HFFc6 (cell line): ENCODE measurements around the gene MAN1A1. TPM values are rescaled to one million over a fixed set of nuclear protein-coding genes. Genes with fewer than 3 reads are reported as not detected.

Experiments used
- DNase-seq: peaks from one replicate; pipeline ENCODE4 v3.0.0-alpha.2; 2018
- H3K27ac Mint-ChIP-seq: 2 replicates; pipeline ENCODE4 v1.8.0; 2020; ENCODE audit warnings: mild to moderate bottlenecking, mixed read lengths
- H3K27me3 Mint-ChIP-seq: 2 replicates; pipeline ENCODE4 v1.8.0; 2021; ENCODE audit warnings: mild to moderate bottlenecking, moderate library complexity, mixed read lengths; ENCODE audit not compliant: insufficient read depth
- H3K36me3 Mint-ChIP-seq: 2 replicates; pipeline ENCODE4 v1.8.0; 2021; ENCODE audit warnings: low read depth, mixed read lengths
- H3K4me1 Mint-ChIP-seq: 2 replicates; pipeline ENCODE4 v1.8.0; 2020; ENCODE audit warnings: low read depth, mixed read lengths
- H3K4me3 Mint-ChIP-seq: 2 replicates; pipeline ENCODE4 v1.8.0; 2020; ENCODE audit warnings: mild to moderate bottlenecking, moderate library complexity, mixed read lengths
- H3K9me3 Mint-ChIP-seq: 2 replicates; pipeline ENCODE4 v1.8.0; 2020; ENCODE audit warnings: mild to moderate bottlenecking, mixed read lengths
- total RNA-seq, 6 experiments: library from RNA; stranded (reverse); fragmentation: NEBNext Ultra II Directional; extraction: Animal tissue kit (Norgen Biotek cat#: 25700); gene quantifications; 2 replicates in 1 of 6; 3 replicates in 5 of 6; pipeline ENCODE4 v1.2.3, GENCODE V29; 2021
- TF ChIP-seq, protein P1 (sequence below): fragments of 200-600 bp; sonication (generic); IDR thresholded peaks from 2 replicates; pipeline ENCODE4 v1.5.0; 2021; ENCODE audit warnings: antibody characterized with exemption, mild to moderate bottlenecking

MAN1A1 gene
- total RNA-seq, 6 experiments from 2014 or later = 0.12 to 0.64 (median 0.16) TPM

DNA sequence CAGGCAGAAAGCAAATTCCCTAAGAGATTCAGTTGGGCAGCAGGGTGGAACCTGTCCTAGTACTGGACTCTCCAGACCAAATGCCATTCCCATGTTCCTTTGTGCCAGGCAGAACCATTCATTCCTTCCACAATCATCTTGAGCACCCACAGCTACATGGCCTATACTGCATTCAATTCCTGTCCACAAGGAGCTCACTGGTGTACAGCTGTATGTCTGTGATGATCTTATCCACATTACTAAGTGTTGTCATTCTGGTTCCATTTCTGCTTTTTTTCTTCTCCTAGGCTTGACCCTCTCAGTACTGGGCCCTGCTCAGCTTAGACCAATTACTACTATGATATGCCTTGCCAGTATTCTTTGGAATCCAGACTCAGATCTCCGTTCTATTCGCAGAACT lies 27.5 kb downstream of the MAN1A1 start:
- DNase-seq = no peak
- Mint-ChIP-seq H3K27me3 (peaks cover 1% of the 10 kb centered on the region), H3K27ac (no peak overlapping the region), H3K36me3 (no peaks in the 10 kb centered on the region), H3K4me3 (no peak overlapping the region), H3K9me3 (no peaks in the 10 kb centered on the region; the same call in 1 of the 2 replicates), H3K4me1 (no peaks in the 10 kb centered on the region)
- TF ChIP-seq, protein P1, sequence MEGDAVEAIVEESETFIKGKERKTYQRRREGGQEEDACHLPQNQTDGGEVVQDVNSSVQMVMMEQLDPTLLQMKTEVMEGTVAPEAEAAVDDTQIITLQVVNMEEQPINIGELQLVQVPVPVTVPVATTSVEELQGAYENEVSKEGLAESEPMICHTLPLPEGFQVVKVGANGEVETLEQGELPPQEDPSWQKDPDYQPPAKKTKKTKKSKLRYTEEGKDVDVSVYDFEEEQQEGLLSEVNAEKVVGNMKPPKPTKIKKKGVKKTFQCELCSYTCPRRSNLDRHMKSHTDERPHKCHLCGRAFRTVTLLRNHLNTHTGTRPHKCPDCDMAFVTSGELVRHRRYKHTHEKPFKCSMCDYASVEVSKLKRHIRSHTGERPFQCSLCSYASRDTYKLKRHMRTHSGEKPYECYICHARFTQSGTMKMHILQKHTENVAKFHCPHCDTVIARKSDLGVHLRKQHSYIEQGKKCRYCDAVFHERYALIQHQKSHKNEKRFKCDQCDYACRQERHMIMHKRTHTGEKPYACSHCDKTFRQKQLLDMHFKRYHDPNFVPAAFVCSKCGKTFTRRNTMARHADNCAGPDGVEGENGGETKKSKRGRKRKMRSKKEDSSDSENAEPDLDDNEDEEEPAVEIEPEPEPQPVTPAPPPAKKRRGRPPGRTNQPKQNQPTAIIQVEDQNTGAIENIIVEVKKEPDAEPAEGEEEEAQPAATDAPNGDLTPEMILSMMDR = no peak

DNA sequence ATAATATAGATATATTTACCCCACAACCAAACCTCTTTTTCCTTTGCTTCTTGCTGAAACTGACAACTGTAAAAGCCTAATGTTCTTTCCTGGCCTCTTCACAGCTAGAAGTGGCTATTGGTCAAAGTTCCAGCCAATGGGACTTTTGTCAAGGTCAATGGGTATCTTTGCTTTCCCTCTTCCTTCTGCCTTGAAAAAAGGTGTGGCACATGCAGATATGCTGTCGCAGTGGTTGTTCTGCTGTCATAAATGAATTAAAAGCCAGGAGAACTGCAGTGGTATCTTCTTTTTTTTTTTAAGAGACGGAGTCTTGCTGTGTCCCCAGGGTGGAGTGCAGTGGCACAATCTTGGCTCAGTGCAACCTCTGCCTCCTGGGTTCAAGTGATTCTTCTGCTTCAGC lies 29.9 kb downstream of the MAN1A1 start:
- Mint-ChIP-seq H3K4me1 (no peaks in the 10 kb centered on the region), H3K36me3 (no peaks in the 10 kb centered on the region), H3K27me3 (peaks cover 1% of the 10 kb centered on the region), H3K4me3 (no peak overlapping the region), H3K9me3 (peaks cover 2% of the 10 kb centered on the region; the same call in 1 of the 2 replicates), H3K27ac (no peak overlapping the region)
- no peak for DNase-seq
- TF ChIP-seq, protein P1 = no peak

DNA sequence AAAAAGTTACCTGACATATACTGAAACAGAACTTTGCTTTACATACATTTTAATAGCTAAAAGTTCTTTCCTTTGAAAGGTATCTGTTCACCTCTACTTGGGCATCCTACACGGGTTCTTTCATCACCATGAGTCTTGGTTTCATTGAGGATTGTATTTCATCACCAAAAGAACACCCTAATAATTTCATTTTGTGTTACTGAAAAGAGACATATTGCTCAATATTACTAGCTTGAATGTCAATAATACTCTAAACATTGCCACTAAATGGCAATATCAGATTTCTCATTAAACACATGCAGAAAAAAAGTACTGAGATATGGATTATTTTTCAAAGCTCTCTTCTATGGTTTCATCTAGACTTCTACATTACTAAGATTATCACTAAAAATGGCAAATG lies 30.8 kb downstream of the MAN1A1 start:
- H3K27ac Mint-ChIP-seq = no peak overlapping the region
- peaks cover 1% of the 10 kb centered on the region for H3K27me3 Mint-ChIP-seq
- peaks cover 3% of the 10 kb centered on the region; the same call in 1 of the 2 replicates for H3K9me3 Mint-ChIP-seq
- H3K4me1 Mint-ChIP-seq = no peaks in the 10 kb centered on the region
- H3K4me3 Mint-ChIP-seq = no peak overlapping the region
- TF ChIP-seq, protein P1 = no peak
- no peaks in the 10 kb centered on the region for H3K36me3 Mint-ChIP-seq
- DNase-seq = no peak

DNA sequence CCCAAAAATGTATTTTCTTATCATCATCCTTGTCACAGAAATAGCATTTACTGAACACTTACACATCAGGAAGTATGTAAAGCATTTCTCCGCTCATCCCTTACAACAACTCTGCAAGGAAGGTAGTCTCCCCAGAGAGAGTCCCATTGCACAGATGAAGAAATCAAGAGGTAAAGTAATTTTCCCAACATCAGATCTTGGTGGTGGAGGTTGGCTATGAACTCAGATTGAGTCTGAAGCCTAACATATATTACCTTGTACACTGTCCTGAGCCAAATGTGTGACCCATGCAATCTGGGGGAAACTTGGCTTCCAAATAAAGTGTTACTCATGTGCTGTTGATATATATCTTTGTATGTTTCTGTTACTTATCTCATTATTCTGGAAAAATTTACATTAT lies 31.4 kb downstream of the MAN1A1 start:
- Mint-ChIP-seq H3K9me3 (peaks cover 3% of the 10 kb centered on the region; the same call in 1 of the 2 replicates), H3K4me3 (no peak overlapping the region), H3K4me1 (no peaks in the 10 kb centered on the region), H3K27me3 (peaks cover 1% of the 10 kb centered on the region), H3K27ac (no peak overlapping the region), H3K36me3 (no peaks in the 10 kb centered on the region)
- TF ChIP-seq, protein P1 = no peak
- DNase-seq = no peak

DNA sequence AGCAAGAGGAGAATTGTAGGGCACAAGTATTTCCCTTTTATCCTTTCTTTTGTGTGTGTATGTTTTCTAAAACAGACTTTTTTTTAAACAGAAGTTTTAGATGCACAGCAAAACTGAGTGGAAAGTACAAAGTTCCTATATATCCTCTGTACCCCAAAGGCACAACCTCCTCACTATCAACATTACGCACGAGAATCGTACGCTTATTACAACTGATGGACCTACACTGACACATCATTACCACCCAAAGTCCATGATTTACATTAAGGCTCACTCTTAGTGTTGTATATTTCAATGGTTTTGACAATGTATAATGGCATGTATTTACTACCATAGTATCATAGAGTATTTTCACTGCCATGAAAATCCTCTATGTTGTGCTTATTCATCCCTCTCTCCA lies 32.6 kb downstream of the MAN1A1 start:
- TF ChIP-seq, protein P1 = no peak
- peaks cover 1% of the 10 kb centered on the region; the same call in 1 of the 2 replicates for H3K27me3 Mint-ChIP-seq
- H3K36me3 Mint-ChIP-seq = no peaks in the 10 kb centered on the region
- no peak for DNase-seq
- no peaks in the 10 kb centered on the region for H3K4me1 Mint-ChIP-seq
- no peak overlapping the region for H3K27ac Mint-ChIP-seq
- no peak overlapping the region for H3K4me3 Mint-ChIP-seq
- H3K9me3 Mint-ChIP-seq = peaks cover 3% of the 10 kb centered on the region; the same call in 1 of the 2 replicates

DNA sequence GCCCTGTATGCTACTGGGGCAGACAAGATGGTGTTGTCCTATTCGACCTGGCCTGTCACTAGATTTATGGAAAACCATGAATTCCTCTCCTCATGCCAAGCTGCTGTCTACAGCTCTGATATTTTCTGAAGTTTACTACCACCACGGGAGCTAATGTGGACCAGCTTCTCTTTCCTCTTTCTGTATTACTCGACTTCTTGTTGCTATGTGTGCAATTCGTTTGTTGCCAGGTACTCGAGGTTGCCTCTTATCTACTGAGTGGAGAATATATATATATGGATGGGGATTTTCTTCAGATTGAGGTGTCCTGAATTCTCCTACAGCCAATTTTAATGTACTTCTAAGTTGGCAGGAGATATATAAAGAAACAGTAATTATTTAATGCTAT lies 34.7 kb downstream of the MAN1A1 start:
- Mint-ChIP-seq H3K27me3 (no peaks in the 10 kb centered on the region), H3K36me3 (no peaks in the 10 kb centered on the region), H3K27ac (no peak overlapping the region), H3K4me3 (no peak overlapping the region), H3K9me3 (peaks cover 3% of the 10 kb centered on the region; the same call in 1 of the 2 replicates), H3K4me1 (no peaks in the 10 kb centered on the region)
- TF ChIP-seq, protein P1 = no peak
- no peak for DNase-seq
